GM12878 (cell line): ENCODE results near the gene KLHL5.

Experiments
- KDM1A ChIP-seq: fragments of 200-600 bp; sonication (generic); IDR thresholded peaks from 2 replicates; pipeline ENCODE4 v1.6.1; 2016; ENCODE audit warnings: borderline replicate concordance
- SUZ12 ChIP-seq: fragments of 200-600 bp; sonication (generic); IDR thresholded peaks from one replicate; pipeline ENCODE4 v1.6.1; 2018; ENCODE audit warnings: antibody characterized with exemption, mild to moderate bottlenecking; ENCODE audit not compliant: unreplicated experiment
- ZBED1 ChIP-seq: IDR thresholded peaks from 2 replicates; pipeline ENCODE4 v1.6.1; 2016; ENCODE audit warnings: borderline replicate concordance

GRCh38 chr4:39102297-39102696, 40.3 kb downstream of the KLHL5 start:
- TF ChIP-seq SUZ12 (no peak), ZBED1 (no peak), KDM1A (no peak)
